ENCODE data around the gene SRMS.
A peak's percentile ranks its signal among the peaks of the same experiment; 100 is the strongest.

Gene SRMS

DNA sequence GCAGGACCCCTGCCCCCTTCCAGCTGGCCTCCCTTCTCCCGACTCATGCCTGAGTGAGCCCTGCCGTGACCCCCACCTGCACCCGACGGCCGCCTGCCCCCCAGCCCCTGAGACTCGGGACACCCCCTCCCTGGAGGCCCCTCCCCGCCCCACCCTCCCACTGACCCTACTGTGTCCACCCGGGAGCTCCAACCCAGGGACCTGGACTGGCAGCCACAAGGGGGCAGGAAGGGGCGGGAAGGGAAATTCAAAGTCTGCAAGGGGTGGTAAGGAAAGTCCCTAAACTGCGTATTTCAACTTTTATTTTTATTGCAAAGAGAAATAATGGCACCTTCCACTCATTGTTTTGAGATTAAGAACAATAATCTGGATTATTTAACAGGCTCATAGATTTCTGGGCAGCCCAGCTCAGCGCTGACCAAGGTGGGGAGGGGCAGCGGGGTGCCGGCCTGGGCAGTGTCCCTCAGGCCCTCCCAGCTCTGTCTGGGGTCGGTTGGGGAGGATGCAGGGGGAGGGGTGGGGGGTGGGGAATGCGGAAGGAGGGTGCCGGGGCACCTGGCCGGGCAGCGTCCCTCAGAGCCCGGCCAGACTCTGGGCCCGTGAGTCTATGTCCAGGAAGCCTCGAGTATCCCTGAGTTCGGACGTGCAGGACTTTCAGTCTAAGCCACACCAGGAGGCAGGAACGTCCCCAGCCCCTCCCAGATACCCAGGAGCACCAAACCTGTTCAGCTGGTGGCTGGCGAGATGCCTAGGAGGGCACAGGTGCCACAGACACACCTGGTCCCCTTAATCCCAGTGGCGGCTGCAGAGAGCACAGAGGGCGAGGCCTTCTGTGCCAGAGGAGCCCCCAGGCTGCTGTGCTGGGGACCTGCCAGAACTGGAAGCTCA lies 9.1 kb downstream of the SRMS start:
- H2AFZ ChIP-seq (ENCODE audit: low read length): peak overlapping the region; percentile 84
- H3K23ac ChIP-seq (ENCODE audit: low read depth, low read length, poor library complexity): peak overlapping the region; percentile 80
- H3K4ac ChIP-seq (ENCODE audit: low read length): no peak overlapping the region
- no peak overlapping the region for H3K27ac ChIP-seq (replicated peaks; ENCODE audit: low read length)
- H2BK15ac ChIP-seq (ENCODE audit: low read length): peak overlapping the region; percentile 82
- no peaks in the 10 kb centered on the region for H3K36me3 ChIP-seq (replicated peaks in 1 of 2; ENCODE audit: control insufficient read depth in 2 of 2, insufficient read depth in 2 of 2, low read length in 2 of 2)
- no peak for DNase-seq (ENCODE audit: low spot score)
- H3K79me1 ChIP-seq (ENCODE audit: low read depth, low read length): no peaks in the 10 kb centered on the region
- peak overlapping the region in 1 of 2 donors; percentile 27 for H3K4me3 ChIP-seq (ENCODE audit: low read length in 2 of 2)
- WGBS, 2 donors (ENCODE audit: extremely low coverage in 2 of 2, insufficient read length in 2 of 2, insufficient replicate concordance in 1 of 2): no CpG with 5 or more reads among the region's 27 CpGs
- no peaks in the 10 kb centered on the region for H3K9me3 ChIP-seq (replicated peaks in 1 of 2; ENCODE audit: control insufficient read depth in 2 of 2, insufficient read depth in 1 of 2, low read depth in 1 of 2, low read length in 2 of 2)
- H3K9ac ChIP-seq (ENCODE audit: low read depth, low read length, poor library complexity): no peak overlapping the region
- H3K18ac ChIP-seq (ENCODE audit: low read length): peak overlapping the region; percentile 44
- H2AK5ac ChIP-seq (ENCODE audit: low read depth, low read length): peak overlapping the region; percentile 63
- H2BK5ac ChIP-seq (ENCODE audit: low read length): peak overlapping the region; percentile 75
- H2BK12ac ChIP-seq (ENCODE audit: low read length): no peak overlapping the region
- peaks cover 16 to 21% of the 10 kb centered on the region in 2 donors for H3K4me1 ChIP-seq (ENCODE audit: control insufficient read depth in 2 of 2, insufficient read depth in 1 of 2, low read depth in 1 of 2, low read length in 2 of 2)
- peak overlapping the region; percentile 45 for H3K4me2 ChIP-seq (ENCODE audit: insufficient read depth, low read length, poor library complexity, severe bottlenecking)
- peaks cover 0 to 20% (median 0%) of the 10 kb centered on the region in 3 experiments for H3K27me3 ChIP-seq (ENCODE audit: control insufficient read depth in 3 of 3, insufficient read depth in 3 of 3, low read depth in 1 of 3, low read length in 3 of 3)
- H4K91ac ChIP-seq (ENCODE audit: low read depth, low read length, poor library complexity): no peak overlapping the region
- no peak overlapping the region for H2BK120ac ChIP-seq (ENCODE audit: low read depth, low read length)
- H3K14ac ChIP-seq (ENCODE audit: low read length): no peak overlapping the region
- no peak overlapping the region for H4K8ac ChIP-seq (ENCODE audit: low read depth, low read length)

DNA sequence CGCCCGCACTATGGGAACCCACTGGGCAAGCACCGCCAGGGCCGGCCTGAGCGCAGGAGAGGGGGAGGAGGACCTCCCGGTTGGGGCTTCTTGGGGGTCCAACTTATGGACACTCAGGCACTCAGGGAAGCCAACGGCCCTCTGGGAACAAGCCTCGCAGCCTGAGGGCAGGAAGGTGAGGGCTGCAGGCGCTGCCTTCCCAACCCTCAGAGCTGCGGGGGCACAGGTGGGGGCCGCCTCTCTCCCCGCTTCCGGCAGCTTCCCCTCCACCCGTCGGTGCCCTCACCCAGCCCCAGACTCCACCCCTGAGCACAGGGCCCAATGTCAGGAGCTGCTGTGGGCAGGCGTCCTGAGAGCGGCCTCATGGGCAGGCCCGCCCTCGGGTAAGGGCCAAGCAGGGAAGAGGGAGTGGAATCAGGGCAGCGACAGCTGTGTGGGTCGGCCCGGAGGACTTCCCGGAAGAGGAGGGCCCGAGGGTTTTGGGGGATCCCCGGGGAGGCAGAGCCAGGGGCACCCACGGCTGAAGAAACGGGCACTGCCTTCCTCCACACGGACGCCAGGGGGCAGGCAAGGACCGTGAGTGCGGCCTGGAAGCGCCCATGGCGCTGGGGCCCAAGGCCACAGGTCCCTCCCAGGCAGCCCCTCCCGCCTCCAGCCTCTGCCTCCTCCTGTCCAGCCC lies 9.9 kb downstream of the SRMS start:
- Histone ChIP-seq H4K91ac (ENCODE audit: low read depth, low read length, poor library complexity) (no peak overlapping the region), H3K27ac (replicated peaks; ENCODE audit: low read length) (no peak overlapping the region), H3K23ac (ENCODE audit: low read depth, low read length, poor library complexity) (peak overlapping the region; percentile 80), H2AFZ (ENCODE audit: low read length) (peak overlapping the region; percentile 84), H3K14ac (ENCODE audit: low read length) (no peak overlapping the region), H4K8ac (ENCODE audit: low read depth, low read length) (peak overlapping the region; percentile 17), H3K9me3 (replicated peaks in 1 of 2; ENCODE audit: control insufficient read depth in 2 of 2, insufficient read depth in 1 of 2, low read depth in 1 of 2, low read length in 2 of 2) (no peaks in the 10 kb centered on the region), H3K4ac (ENCODE audit: low read length) (peak overlapping the region; percentile 76), H2BK120ac (ENCODE audit: low read depth, low read length) (no peak overlapping the region), H3K4me3 (ENCODE audit: low read length in 2 of 2) (peak overlapping the region in 1 of 2 donors; percentile 27), H3K36me3 (replicated peaks in 1 of 2; ENCODE audit: control insufficient read depth in 2 of 2, insufficient read depth in 2 of 2, low read length in 2 of 2) (no peaks in the 10 kb centered on the region), H3K4me2 (ENCODE audit: insufficient read depth, low read length, poor library complexity, severe bottlenecking) (peak overlapping the region; percentile 45), H3K9ac (ENCODE audit: low read depth, low read length, poor library complexity) (peak overlapping the region; percentile 81), H2AK5ac (ENCODE audit: low read depth, low read length) (peak overlapping the region; percentile 100), H2BK15ac (ENCODE audit: low read length) (peak overlapping the region; percentile 99), H3K27me3 (ENCODE audit: control insufficient read depth in 3 of 3, insufficient read depth in 3 of 3, low read depth in 1 of 3, low read length in 3 of 3) (peaks cover 0 to 20% (median 0%) of the 10 kb centered on the region in 3 experiments), H2BK5ac (ENCODE audit: low read length) (peak overlapping the region; percentile 75), H2BK12ac (ENCODE audit: low read length) (peak overlapping the region; percentile 100), H3K79me1 (ENCODE audit: low read depth, low read length) (no peaks in the 10 kb centered on the region), H3K18ac (ENCODE audit: low read length) (peak overlapping the region; percentile 90), H3K4me1 (ENCODE audit: control insufficient read depth in 2 of 2, insufficient read depth in 1 of 2, low read depth in 1 of 2, low read length in 2 of 2) (peaks cover 16 to 21% of the 10 kb centered on the region in 2 donors)
- peak; percentile 82 for DNase-seq (ENCODE audit: low spot score)
- WGBS, 2 donors (ENCODE audit: extremely low coverage in 2 of 2, insufficient read length in 2 of 2, insufficient replicate concordance in 1 of 2): no CpG with 5 or more reads among the region's 34 CpGs

DNA sequence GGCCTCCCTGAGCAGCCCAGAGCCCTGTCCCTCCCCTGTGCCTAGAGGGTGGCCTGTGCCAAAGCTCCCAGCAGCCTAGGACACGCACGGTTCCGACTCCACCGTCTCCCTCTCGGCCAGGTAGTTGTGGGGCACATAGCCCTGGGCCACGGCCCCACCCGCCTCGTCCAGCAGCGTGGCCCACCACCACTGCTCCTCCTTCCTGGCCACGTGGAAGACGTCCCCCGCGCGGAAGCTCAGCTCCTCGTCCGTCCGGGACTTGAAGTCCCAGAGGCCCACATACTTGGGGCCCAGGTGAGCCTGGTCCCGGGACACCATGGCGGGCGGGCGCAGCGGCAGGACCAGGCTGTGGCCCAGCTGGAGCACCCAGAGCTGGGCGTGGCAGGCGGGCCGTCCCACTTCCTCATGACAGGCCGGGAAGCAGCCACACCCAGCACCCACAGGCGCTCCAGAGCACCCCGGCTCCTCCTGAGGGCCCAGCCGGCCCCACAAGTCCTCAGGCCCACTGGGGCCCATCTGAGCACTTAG lies 10.5 kb downstream of the SRMS start, which contains the start of gene PTK6:
Gene PTK6 (minus strand): TSS at position 380 of the 528 bp plus-strand sequence. CDS start 62 bp downstream, at position 318.
- peak within 1 kb of the TSS; percentile 84 for H2AFZ ChIP-seq (ENCODE audit: low read length)
- no peak within 1 kb of the TSS for H4K91ac ChIP-seq (ENCODE audit: low read depth, low read length, poor library complexity)
- peak within 1 kb of the TSS; percentile 99 for H2BK15ac ChIP-seq (ENCODE audit: low read length)
- peak within 1 kb of the TSS; percentile 100 for H2BK12ac ChIP-seq (ENCODE audit: low read length)
- H3K9me3 ChIP-seq (replicated peaks in 1 of 2; ENCODE audit: control insufficient read depth in 2 of 2, insufficient read depth in 1 of 2, low read depth in 1 of 2, low read length in 2 of 2): peaks cover 0 to 1% of the 10 kb centered on the region in 2 donors
- H3K4ac ChIP-seq (ENCODE audit: low read length): peak within 1 kb of the TSS; percentile 76
- H3K23ac ChIP-seq (ENCODE audit: low read depth, low read length, poor library complexity): peak within 1 kb of the TSS; percentile 80
- H3K18ac ChIP-seq (ENCODE audit: low read length): peak within 1 kb of the TSS; percentile 90
- no peak within 1 kb of the TSS for H2BK120ac ChIP-seq (ENCODE audit: low read depth, low read length)
- peak within 1 kb of the TSS; percentile 43 for H4K8ac ChIP-seq (ENCODE audit: low read depth, low read length)
- no peak within 1 kb of the TSS for H3K14ac ChIP-seq (ENCODE audit: low read length)
- no peak for DNase-seq (ENCODE audit: low spot score)
- peak within 1 kb of the TSS; percentile 45 for H3K4me2 ChIP-seq (ENCODE audit: insufficient read depth, low read length, poor library complexity, severe bottlenecking)
- peak within 1 kb of the TSS in 1 of 2 donors; percentile 27 for H3K4me3 ChIP-seq (ENCODE audit: low read length in 2 of 2)
- H3K79me1 ChIP-seq (ENCODE audit: low read depth, low read length): no peaks in the 10 kb centered on the region
- peaks cover 16 to 21% of the 10 kb centered on the region in 2 donors for H3K4me1 ChIP-seq (ENCODE audit: control insufficient read depth in 2 of 2, insufficient read depth in 1 of 2, low read depth in 1 of 2, low read length in 2 of 2)
- no peaks in the 10 kb centered on the region for H3K36me3 ChIP-seq (replicated peaks in 1 of 2; ENCODE audit: control insufficient read depth in 2 of 2, insufficient read depth in 2 of 2, low read length in 2 of 2)
- H2BK5ac ChIP-seq (ENCODE audit: low read length): peak within 1 kb of the TSS; percentile 75
- WGBS, 2 donors (ENCODE audit: extremely low coverage in 2 of 2, insufficient read length in 2 of 2, insufficient replicate concordance in 1 of 2): no CpG with 5 or more reads among the region's 29 CpGs
- peak within 1 kb of the TSS; percentile 100 for H2AK5ac ChIP-seq (ENCODE audit: low read depth, low read length)
- peaks cover 0 to 18% (median 0%) of the 10 kb centered on the region in 3 experiments for H3K27me3 ChIP-seq (ENCODE audit: control insufficient read depth in 3 of 3, insufficient read depth in 3 of 3, low read depth in 1 of 3, low read length in 3 of 3)
- peak within 1 kb of the TSS; percentile 81 for H3K9ac ChIP-seq (ENCODE audit: low read depth, low read length, poor library complexity)
- no peak within 1 kb of the TSS for H3K27ac ChIP-seq (replicated peaks; ENCODE audit: low read length)
